Measurements from ENCODE around the gene P4HA2. TPM values are rescaled to one million over a fixed set of nuclear protein-coding genes. Genes with fewer than 3 reads are reported as not detected.

The P4HA2 gene
- polyA plus RNA-seq, 1 of the 3 experiments (the other 2 are of a cell fraction): 67.2 TPM

DNA sequence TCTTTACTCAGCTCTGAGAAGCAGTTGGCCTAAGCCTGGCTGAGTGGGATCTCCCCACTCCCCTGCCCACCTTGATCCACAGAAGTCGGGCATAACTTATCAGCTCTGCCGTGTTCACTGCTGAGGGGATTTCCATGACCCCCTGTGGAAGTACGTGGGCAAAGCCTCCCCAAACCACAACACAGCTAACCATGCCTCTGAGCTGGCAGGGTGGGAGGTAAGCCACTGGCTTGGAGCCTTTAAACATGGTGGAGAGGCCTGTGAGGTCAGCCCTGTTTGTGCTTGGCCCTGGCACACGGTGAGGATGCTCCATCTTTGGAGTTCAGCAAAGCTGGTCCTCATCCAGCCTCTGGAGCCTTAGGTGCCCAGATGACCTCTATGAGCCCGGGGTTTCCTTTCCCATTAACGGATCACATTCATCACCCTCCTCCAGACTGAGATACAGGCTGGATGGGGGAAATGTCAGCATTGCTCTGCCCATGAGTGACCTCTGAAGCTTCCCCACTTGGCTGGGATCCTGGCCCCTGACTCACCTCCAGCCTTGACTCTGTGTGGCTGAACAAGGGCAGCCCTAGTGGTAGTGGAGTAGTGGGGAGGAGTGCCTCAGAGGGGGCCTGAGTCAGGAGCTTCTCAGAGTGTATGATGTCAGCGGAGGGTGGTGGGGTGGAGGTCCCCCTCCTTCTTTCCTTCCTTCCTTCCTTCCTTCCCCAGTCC, 36.1 kb upstream of the P4HA2 start (continued):
- no peak for TF ChIP-seq IRF3 (IDR thresholded peaks at IDR 0.05; ENCODE audit: low read depth, low read length)
- 0 out of 2 replicates have a peak, but pooled peaks have one; percentile 22 for TF ChIP-seq GABPA (IDR thresholded peaks at IDR 0.05; ENCODE audit: low read depth)
- TF ChIP-seq RAD21 (IDR thresholded peaks at IDR 0.05; ENCODE audit: low read length): no peak
- TF ChIP-seq CHD2 (IDR thresholded peaks at IDR 0.05; ENCODE audit: low read length, partially characterized antibody): no peak
- no peak for TF ChIP-seq SIN3A (IDR thresholded peaks at IDR 0.05; ENCODE audit: borderline replicate concordance, low read depth, low read length)
- no peak for TF ChIP-seq SMC3 (IDR thresholded peaks at IDR 0.05; ENCODE audit: low read depth, low read length)
- TF ChIP-seq EZH2phosphoT487 (IDR thresholded peaks at IDR 0.05; ENCODE audit: borderline replicate concordance, low read depth): no peak
- peak; percentile 100 for TF ChIP-seq RXRA (IDR thresholded peaks at IDR 0.05; ENCODE audit: borderline replicate concordance, low read depth)
- TF ChIP-seq ELF1 (IDR thresholded peaks at IDR 0.05): no peak
- peak; percentile 53; the same call in 1 of the 2 replicates for TF ChIP-seq YY1 (IDR thresholded peaks at IDR 0.05; ENCODE audit: low read depth)
- TF ChIP-seq POLR2AphosphoS5 (IDR thresholded peaks at IDR 0.05; ENCODE audit: low read depth, low read length): peak; percentile 69; the same call in 1 of the 2 replicates
- peak; percentile 99 for TF ChIP-seq NFIC (IDR thresholded peaks at IDR 0.05; ENCODE audit: borderline replicate concordance)
- TF ChIP-seq RFX5 (IDR thresholded peaks at IDR 0.05; ENCODE audit: low read length): no peak
- TF ChIP-seq JUND (IDR thresholded peaks at IDR 0.05): peak; percentile 89
- TF ChIP-seq FOXJ3 (CRISPR knock-in tag; IDR thresholded peaks at IDR 0.05): no peak
- TF ChIP-seq, protein P1, sequence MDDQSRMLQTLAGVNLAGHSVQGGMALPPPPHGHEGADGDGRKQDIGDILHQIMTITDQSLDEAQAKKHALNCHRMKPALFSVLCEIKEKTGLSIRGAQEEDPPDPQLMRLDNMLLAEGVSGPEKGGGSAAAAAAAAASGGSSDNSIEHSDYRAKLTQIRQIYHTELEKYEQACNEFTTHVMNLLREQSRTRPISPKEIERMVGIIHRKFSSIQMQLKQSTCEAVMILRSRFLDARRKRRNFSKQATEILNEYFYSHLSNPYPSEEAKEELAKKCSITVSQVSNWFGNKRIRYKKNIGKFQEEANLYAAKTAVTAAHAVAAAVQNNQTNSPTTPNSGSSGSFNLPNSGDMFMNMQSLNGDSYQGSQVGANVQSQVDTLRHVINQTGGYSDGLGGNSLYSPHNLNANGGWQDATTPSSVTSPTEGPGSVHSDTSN (IDR thresholded peaks at IDR 0.05): peak; percentile 94
- TF ChIP-seq TCF12 (IDR thresholded peaks at IDR 0.05): peak; percentile 85
- no peak for TF ChIP-seq RCOR1 (IDR thresholded peaks at IDR 0.05; ENCODE audit: low read length)
- no peak for TF ChIP-seq MXI1 (IDR thresholded peaks at IDR 0.05; ENCODE audit: low read depth, low read length)
- TF ChIP-seq ZBTB33 (IDR thresholded peaks at IDR 0.05; ENCODE audit: borderline replicate concordance, low read depth): peak; percentile 82; the same call in 1 of the 2 replicates
- TF ChIP-seq TAF1 (IDR thresholded peaks at IDR 0.05; ENCODE audit: borderline replicate concordance, low read depth, low read length): no peak
- TF ChIP-seq EP300 (IDR thresholded peaks at IDR 0.05; ENCODE audit: borderline replicate concordance in 1 of 2, low read depth in 1 of 2, low read length in 1 of 2): peak in 1 of 2 experiments; percentile 91; a peak in 2 of 4 replicates
- peak; percentile 23; the same call in 1 of the 2 replicates for TF ChIP-seq MAX (IDR thresholded peaks at IDR 0.05; ENCODE audit: low read depth)

Measured in SK-N-SH (cell line).